Measurements from ENCODE around the gene WFDC8.

The WFDC8 gene

GRCh38 chr20:45583502-45583901 is 4.4 kb upstream of the WFDC8 start:
- Histone ChIP-seq H3K4me3 (ENCODE audit: low read depth, low read length) (no peak overlapping the region), H3K4me1 (ENCODE audit: control insufficient read depth, insufficient read depth, low read length) (no peaks in the 10 kb centered on the region), H3K36me3 (ENCODE audit: control insufficient read depth in 2 of 2, insufficient read depth in 1 of 2, low read length in 2 of 2) (no peaks in the 10 kb centered on the region), H3K27ac (ENCODE audit: extremely low read depth, low read depth, low read length) (no peak overlapping the region), H3K9me3 (ENCODE audit: control insufficient read depth, insufficient read depth, low read depth, low read length) (no peaks in the 10 kb centered on the region)
- CTCF ChIA-PET, result interaction anchor here (0.6 to 2.3 kb wide), 3 partner anchors 26 to 187 kb away, joined by 3 to 9 read pairs (median 3); no protein-coding TSS in a partner anchor
- TF ChIP-seq ZNF121 (tag by site-specific recombination; IDR thresholded peaks at IDR 0.05) (no peak), TCF7L2 (IDR thresholded peaks at IDR 0.05; ENCODE audit: borderline replicate concordance, low read depth, low read length) (no peak), ZNF514 (tag by site-specific recombination; IDR thresholded peaks at IDR 0.05) (no peak), ZNF654 (tag by site-specific recombination; IDR thresholded peaks at IDR 0.05; ENCODE audit: low read depth) (no peak)
- POLR2A ChIA-PET, result no interaction called here

GRCh38 chr20:45581702-45582101 is 2.6 kb upstream of the WFDC8 start:
- Histone ChIP-seq H3K36me3 (ENCODE audit: control insufficient read depth in 2 of 2, insufficient read depth in 1 of 2, low read length in 2 of 2) (no peaks in the 10 kb centered on the region), H3K4me1 (ENCODE audit: control insufficient read depth, insufficient read depth, low read length) (no peaks in the 10 kb centered on the region), H3K9me3 (ENCODE audit: control insufficient read depth, insufficient read depth, low read depth, low read length) (no peaks in the 10 kb centered on the region), H3K27ac (ENCODE audit: extremely low read depth, low read depth, low read length) (no peak overlapping the region), H3K4me3 (ENCODE audit: low read depth, low read length) (no peak overlapping the region)
- ChIA-PET CTCF (no interaction called here), POLR2A (no interaction called here)
- TF ChIP-seq ZNF776 (tag by site-specific recombination; IDR thresholded peaks at IDR 0.05; ENCODE audit: borderline replicate concordance) (no peak), TSHZ1 (tag by site-specific recombination; IDR thresholded peaks at IDR 0.05; ENCODE audit: borderline replicate concordance) (no peak), ZNF529 (tag by site-specific recombination; IDR thresholded peaks at IDR 0.05; ENCODE audit: insufficient replicate concordance) (no peak), SCRT1 (tag by site-specific recombination; IDR thresholded peaks at IDR 0.05; ENCODE audit: borderline replicate concordance) (no peak), ZFP37 (tag by site-specific recombination; IDR thresholded peaks at IDR 0.05) (no peak), ZBTB1 (tag by site-specific recombination; IDR thresholded peaks at IDR 0.05) (no peak), ZNF792 (tag by site-specific recombination; IDR thresholded peaks at IDR 0.05) (no peak)

- Histone ChIP-seq H3K36me3 (ENCODE audit: control insufficient read depth in 2 of 2, insufficient read depth in 1 of 2, low read length in 2 of 2) (no peaks in the 10 kb centered on the region), H3K4me3 (ENCODE audit: low read depth, low read length) (no peak overlapping the region), H3K4me1 (ENCODE audit: control insufficient read depth, insufficient read depth, low read length) (no peaks in the 10 kb centered on the region), H3K27ac (ENCODE audit: extremely low read depth, low read depth, low read length) (no peak overlapping the region), H3K9me3 (ENCODE audit: control insufficient read depth, insufficient read depth, low read depth, low read length) (no peaks in the 10 kb centered on the region)
- ChIA-PET CTCF (interaction anchor here (0.7 kb wide), 1 partner anchor 51 kb away, joined by 3 read pairs; no protein-coding TSS in a partner anchor), POLR2A (no interaction called here)
- TF ChIP-seq ZNF280D (tag by site-specific recombination; IDR thresholded peaks at IDR 0.05) (no peak), GLI2 (tag by site-specific recombination; IDR thresholded peaks at IDR 0.05; ENCODE audit: borderline replicate concordance, low read depth) (no peak), ZNF792 (tag by site-specific recombination; IDR thresholded peaks at IDR 0.05) (no peak), OVOL3 (tag by site-specific recombination; IDR thresholded peaks at IDR 0.05) (no peak), ZNF202 (tag by site-specific recombination; IDR thresholded peaks at IDR 0.05; ENCODE audit: borderline replicate concordance) (no peak), ZSCAN5A (tag by site-specific recombination; IDR thresholded peaks at IDR 0.05) (no peak), HIC1 (tag by site-specific recombination; IDR thresholded peaks at IDR 0.05) (no peak), BCL11A (tag by site-specific recombination; IDR thresholded peaks at IDR 0.05; ENCODE audit: low read depth) (no peak), ZNF248 (tag by site-specific recombination; IDR thresholded peaks at IDR 0.05) (no peak), PBX3 (CRISPR knock-in tag; IDR thresholded peaks at IDR 0.05) (no peak), ZNF529 (tag by site-specific recombination; IDR thresholded peaks at IDR 0.05; ENCODE audit: insufficient replicate concordance) (no peak)
Measured at GRCh38 chr20:45578231-45578630, 853 bp downstream of the WFDC8 start.
